ENCODE measurements around the gene PSMA5.
A peak's percentile ranks its signal among the peaks of the same experiment; 100 is the strongest.

Gene PSMA5

DNA sequence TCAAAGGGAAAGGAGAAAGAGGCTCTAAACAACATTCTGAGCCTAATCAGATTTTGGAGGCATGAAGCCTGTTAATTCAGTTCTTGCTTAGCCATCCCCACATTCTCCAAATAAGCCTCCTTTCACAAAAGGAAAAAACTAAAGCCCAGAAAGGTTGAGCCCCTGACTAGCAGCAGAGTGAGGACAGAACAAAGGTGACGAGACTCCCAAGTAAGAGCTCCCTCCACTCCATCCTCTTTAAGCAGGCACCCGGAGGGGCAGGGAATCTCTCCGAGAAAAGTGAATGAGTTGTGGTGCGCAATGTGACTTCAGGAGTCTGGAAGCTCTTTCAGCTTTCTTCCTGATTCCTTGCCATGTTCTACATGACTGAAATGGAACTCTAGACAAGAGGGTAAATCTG lies 76.1 kb downstream of the PSMA5 start:
- Histone ChIP-seq H3K27ac (replicated peaks; ENCODE audit: low read length) (peak overlapping the region; percentile 18), H3K9ac (ENCODE audit: low read depth, low read length, poor library complexity) (no peak overlapping the region), H2BK12ac (ENCODE audit: low read length) (no peak overlapping the region), H2AK5ac (ENCODE audit: low read depth, low read length) (no peak overlapping the region), H2BK120ac (ENCODE audit: low read depth, low read length) (no peak overlapping the region), H3K4ac (ENCODE audit: low read length) (no peak overlapping the region), H2BK5ac (ENCODE audit: low read length) (no peak overlapping the region), H3K9me3 (replicated peaks in 1 of 2; ENCODE audit: control insufficient read depth in 2 of 2, insufficient read depth in 1 of 2, low read depth in 1 of 2, low read length in 2 of 2) (no peaks in the 10 kb centered on the region), H4K91ac (ENCODE audit: low read depth, low read length, poor library complexity) (no peak overlapping the region), H3K4me3 (ENCODE audit: low read length in 2 of 2) (no peak overlapping the region), H3K14ac (ENCODE audit: low read length) (no peak overlapping the region), H2BK15ac (ENCODE audit: low read length) (no peak overlapping the region), H3K23ac (ENCODE audit: low read depth, low read length, poor library complexity) (no peak overlapping the region), H3K36me3 (replicated peaks in 1 of 2; ENCODE audit: control insufficient read depth in 2 of 2, insufficient read depth in 2 of 2, low read length in 2 of 2) (peaks cover 10 to 89% of the 10 kb centered on the region in 2 donors), H2AFZ (ENCODE audit: low read length) (no peak overlapping the region), H3K4me1 (ENCODE audit: control insufficient read depth in 2 of 2, insufficient read depth in 1 of 2, low read depth in 1 of 2, low read length in 2 of 2) (no peaks in the 10 kb centered on the region), H3K18ac (ENCODE audit: low read length) (no peak overlapping the region), H4K8ac (ENCODE audit: low read depth, low read length) (no peak overlapping the region), H3K79me1 (ENCODE audit: low read depth, low read length) (no peaks in the 10 kb centered on the region), H3K27me3 (ENCODE audit: control insufficient read depth in 3 of 3, insufficient read depth in 3 of 3, low read depth in 1 of 3, low read length in 3 of 3) (no peaks in the 10 kb centered on the region), H3K4me2 (ENCODE audit: insufficient read depth, low read length, poor library complexity, severe bottlenecking) (no peak overlapping the region)
- WGBS, 2 donors (ENCODE audit: extremely low coverage in 2 of 2, insufficient read length in 2 of 2, insufficient replicate concordance in 1 of 2): no CpG with 5 or more reads among the region's 4 CpGs
- peak; percentile 26 for DNase-seq (ENCODE audit: low spot score)

All from neuronal stem cell (in vitro differentiated cells).